GM12878 (cell line): Measurements from ENCODE around the gene LPAR6. TPM values are rescaled to one million over a fixed set of nuclear protein-coding genes. Genes with fewer than 3 reads are reported as not detected.

Experiments
- ATAC-seq: fragments of 200-7000 bp; cut with Tn5 transposase; 3 replicates; pipeline ENCODE4 v1.9.1; 2020; ENCODE audit warnings: mild to moderate bottlenecking, moderate library complexity
- BruUV-seq: library from RNA; stranded (reverse); fragments of 400-500 nt; replicated peaks from 2 replicates; lab custom pipeline; 2021; lab: Mats Ljungman, UMichigan
- CTCF ChIA-PET: fragments of 300-600 bp; sonication (Branson Sonifier 250); formaldehyde crosslinking; extraction: SDS; loops from one replicate; lab custom pipeline; 2021; ENCODE audit warnings: inconsistent platforms; lab: Yijun Ruan, JAX
- POLR2A ChIA-PET: fragments of 350-600 bp; formaldehyde crosslinking; extraction: SDS; loops from one replicate; lab custom pipeline; 2021; ENCODE audit warnings: inconsistent platforms; lab: Charles Lee
- RAD21 ChIA-PET: fragments of 300-600 bp; sonication (Branson Sonifier 250); formaldehyde crosslinking; loops from one replicate; lab custom pipeline; 2023; ENCODE audit warnings: antibody characterized with exemption; ENCODE audit not compliant: unreplicated experiment; lab: Charles Lee
- SMC1A ChIA-PET: fragments of 300-600 bp; sonication (Branson Sonifier 250); formaldehyde crosslinking; loops from one replicate; lab custom pipeline; 2023; ENCODE audit not compliant: unreplicated experiment, uncharacterized antibody; lab: Charles Lee
- DNase-seq: peaks from one replicate; pipeline ENCODE4 v3.0.0-alpha.2; 2011; ENCODE audit warnings: low read depth, low spot score
- FAIRE-seq: peaks from 3 replicates; lab custom pipeline; 2011; peaks lifted over from hg19 to GRCh38; lab: Jason Lieb, UNC
- H2AFZ ChIP-seq: 2 replicates; pipeline ENCODE4 v1.6.0; 2011; ENCODE audit warnings: low read depth, low read length, control low read depth; ENCODE audit not compliant: control insufficient read depth
- H3K27ac ChIP-seq: 2 replicates; pipeline ENCODE4 v1.5.1; 2011; ENCODE audit warnings: control low read depth; ENCODE audit not compliant: control insufficient read depth, insufficient read depth
- H3K27me3 ChIP-seq, 2 experiments: replicated peaks in 1 of 2; 2 replicates each; pipeline versions ENCODE4 v1.6.0 to v1.6.1; 2011; ENCODE audit warnings: low read length in 1 of 2; ENCODE audit not compliant: control insufficient read depth in 2 of 2, insufficient read depth in 2 of 2
- H3K36me3 ChIP-seq, 2 experiments: 2 replicates each; pipeline ENCODE4 v1.5.1; 2011; ENCODE audit warnings: low read length in 1 of 2; ENCODE audit not compliant: control insufficient read depth in 2 of 2, insufficient read depth in 2 of 2
- H3K4me1 ChIP-seq: 2 replicates; pipeline ENCODE4 v1.6.1; 2011; ENCODE audit warnings: mild to moderate bottlenecking, low read length, moderate library complexity, mixed read lengths; ENCODE audit not compliant: control insufficient read depth, insufficient read depth
- H3K4me2 ChIP-seq: 2 replicates; pipeline ENCODE4 v1.6.0; 2011; ENCODE audit warnings: control low read depth; ENCODE audit not compliant: control insufficient read depth, insufficient read depth
- H3K4me3 ChIP-seq: fragments of 200-600 bp; sonication (generic); 2 replicates; pipeline ENCODE4 v1.5.1; 2016
- H3K79me2 ChIP-seq: 2 replicates; pipeline ENCODE4 v1.6.0; 2011; ENCODE audit warnings: low read length; ENCODE audit not compliant: control insufficient read depth, insufficient read depth
- H3K9ac ChIP-seq: 2 replicates; pipeline ENCODE4 v1.8.0; 2011; ENCODE audit warnings: low read length, control low read depth, mixed read lengths; ENCODE audit not compliant: control insufficient read depth, insufficient read depth
- H3K9me3 ChIP-seq: replicated peaks from 3 replicates; pipeline ENCODE4 v1.5.1; 2011; ENCODE audit warnings: mild to moderate bottlenecking, low read length; ENCODE audit not compliant: control insufficient read depth, insufficient read depth
- H4K20me1 ChIP-seq: 2 replicates; pipeline ENCODE4 v1.6.0; 2011; ENCODE audit not compliant: control insufficient read depth, insufficient read depth
- BCLAF1 ChIP-seq: fragments of 450-650 bp; IDR thresholded peaks from 2 replicates; pipeline ENCODE4 v1.6.1; 2017; ENCODE audit warnings: antibody characterized with exemption, mild to moderate bottlenecking, moderate library complexity
- CHD4 ChIP-seq: fragments of 200-600 bp; sonication (generic); IDR thresholded peaks from 2 replicates; pipeline ENCODE4 v1.6.1; 2016; ENCODE audit warnings: mild to moderate bottlenecking
- EED ChIP-seq: sonication (generic); IDR thresholded peaks from 2 replicates; pipeline ENCODE4 v1.6.1; 2016; ENCODE audit warnings: antibody characterized with exemption, low read depth
- IRF3 ChIP-seq: fragments of 450-650 bp; IDR thresholded peaks from 2 replicates; pipeline ENCODE4 v1.6.1; 2014; ENCODE audit warnings: mild to moderate bottlenecking
- IRF5 ChIP-seq: fragments of 450-650 bp; IDR thresholded peaks from 2 replicates; pipeline ENCODE4 v1.6.1; 2017; ENCODE audit warnings: borderline replicate concordance
- KAT2A ChIP-seq: conservative IDR thresholded peaks from 2 replicates; pipeline ENCODE4 v1.6.1; 2011; ENCODE audit warnings: low read depth, low read length; ENCODE audit not compliant: control insufficient read depth
- LARP7 ChIP-seq: fragments of 450-650 bp; IDR thresholded peaks from 2 replicates; pipeline ENCODE4 v1.6.1; 2017; ENCODE audit warnings: mild to moderate bottlenecking
- MYB ChIP-seq: fragments of 150-350 bp; IDR thresholded peaks from 2 replicates; pipeline ENCODE4 v1.6.1; 2014; ENCODE audit warnings: mild to moderate bottlenecking, low read depth, low read length, borderline replicate concordance
- NR2F1 ChIP-seq: fragments of 450-650 bp; conservative IDR thresholded peaks from 2 replicates; pipeline ENCODE4 v1.6.1; 2017; ENCODE audit warnings: mild to moderate bottlenecking
- PAX5 ChIP-seq: IDR thresholded peaks from 2 replicates; pipeline ENCODE4 v1.6.1; 2011; ENCODE audit warnings: low read depth, low read length, borderline replicate concordance
- PAX8 ChIP-seq: fragments of 450-650 bp; IDR thresholded peaks from 2 replicates; pipeline ENCODE4 v1.6.1; 2017; ENCODE audit warnings: mild to moderate bottlenecking, moderate library complexity
- POLR2AphosphoS5 ChIP-seq: IDR thresholded peaks from 2 replicates; pipeline ENCODE4 v1.6.1; 2011; ENCODE audit warnings: mild to moderate bottlenecking, low read length, inconsistent platforms
- POU2F2 ChIP-seq: IDR thresholded peaks from 3 replicates; pipeline ENCODE4 v1.6.1; 2011; ENCODE audit warnings: low read depth, mild to moderate bottlenecking, low read length, borderline replicate concordance
- RBBP5 ChIP-seq: fragments of 200-600 bp; sonication (generic); conservative IDR thresholded peaks from 2 replicates; pipeline ENCODE4 v1.6.1; 2016
- SIX5 ChIP-seq: IDR thresholded peaks from 2 replicates; pipeline ENCODE4 v1.6.1; 2011; ENCODE audit warnings: mild to moderate bottlenecking, low read depth, low read length, moderate library complexity; ENCODE audit not compliant: severe bottlenecking
- SRF ChIP-seq, 2 experiments: IDR thresholded peaks; 2 replicates each; pipeline ENCODE4 v1.6.1; 2011; ENCODE audit warnings: low read depth in 2 of 2, low read length in 2 of 2, mild to moderate bottlenecking in 1 of 2, moderate library complexity in 1 of 2
- TARDBP ChIP-seq: IDR thresholded peaks from 2 replicates; pipeline ENCODE4 v1.6.1; 2016; ENCODE audit warnings: borderline replicate concordance
- WGBS: methylation state at CpG from one replicate; pipeline ENCODE4 v1.1.6; 2016; ENCODE audit warnings: low lambda C conversion rate; ENCODE audit not compliant: insufficient replicate concordance, insufficient coverage; ENCODE audit errors: missing lambda C conversion rate; 5-methylcytosine and 5-hydroxymethylcytosine counted together
- in situ Hi-C: fragments of 300-500 bp; cut with MboI; formaldehyde crosslinking; loops from 9 replicates; pipeline ENCODE4 v1.14.3; 2018; ENCODE audit warnings: mixed read lengths
- intact Hi-C: fragments of 100-400 bp; cut with micrococcal nuclease; formaldehyde crosslinking; loops from one replicate; pipeline ENCODE4 v1.14.2; 2022; ENCODE audit not compliant: unreplicated experiment
- polyA plus RNA-seq, 11 experiments: library from polyadenylated mRNA; depleted of rRNA in 4 of 11; unstranded in 6 of 11; stranded (reverse) in 5 of 11; fragments of >200 nt; fragmentation: Nextera tagmentation in 4 of 11; fragmentation: Illumina TruSeq in 1 of 11; extraction: Ambion mirVana in 4 of 11; extraction: Trizol in 1 of 11; gene quantifications; 1 replicate in 1 of 11; 2 replicates in 10 of 11; pipeline versions ENCODE4 v1.2.1 to v1.2.3, GENCODE V29; 2011 to 2016; ENCODE audit warnings: inconsistent platforms in 2 of 11, missing spikeins in 2 of 11, low read depth in 1 of 11
- total RNA-seq, 4 experiments: library from RNA; depleted of rRNA in 3 of 4; stranded (reverse); fragments of >200 nt in 3 of 4; fragmentation: Illumina TruSeq in 1 of 4; extraction: Trizol in 1 of 4; gene quantifications; 2 replicates each; pipeline versions ENCODE4 v1.2.1 to v1.2.3, GENCODE V29; 2013 to 2021
- TF ChIP-seq, protein P1 (sequence below): fragments of 450-650 bp; formaldehyde crosslinking; IDR thresholded peaks from 2 replicates; pipeline ENCODE4 v1.4.0; 2020; ENCODE audit warnings: mild to moderate bottlenecking, moderate library complexity

Gene LPAR6
- total and polyA plus RNA-seq, 10 of the 15 experiments (the other 5 are each of a cell fraction or from before 2014, with no cell fraction given), result 1.4 to 4.2 (median 2.8) TPM

GRCh38 chr13:48431431-48431830, 18.5 kb upstream of the LPAR6 start:
- Histone ChIP-seq H3K27ac (no peak overlapping the region), H3K27me3 (no peaks in the 10 kb centered on the region), H3K4me1 (peaks cover 14% of the 10 kb centered on the region), H2AFZ (no peak overlapping the region), H3K36me3 (no peaks in the 10 kb centered on the region), H4K20me1 (no peaks in the 10 kb centered on the region), H3K4me3 (no peak overlapping the region), H3K9ac (no peak overlapping the region), H3K4me2 (no peak overlapping the region), H3K9me3 (peaks cover 1% of the 10 kb centered on the region; the same call in 2 of the 3 replicates), H3K79me2 (no peaks in the 10 kb centered on the region)
- POLR2A ChIA-PET, result no interaction called here
- no peak for DNase-seq
- SMC1A ChIA-PET, result interaction anchor here (1.0 to 1.5 kb wide), 2 partner anchors 11 to 12 kb away, joined by 3 to 4 read pairs; no protein-coding TSS in a partner anchor
- CTCF ChIA-PET, result interaction anchor here (1.4 kb wide), 1 partner anchor 149 kb away, joined by 3 read pairs; no protein-coding TSS in a partner anchor
- FAIRE-seq, result no peak
- BruUV-seq, result no TSS peak
- RAD21 ChIA-PET, result no interaction called here
- in situ Hi-C loops, result no loop called here
- WGBS, result 98% methylated on average over 5 of the region's 5 CpGs
- ATAC-seq, result no peak
- intact Hi-C loops, result no loop called here
- TF ChIP-seq CHD4, result no peak
- TF ChIP-seq IRF5, result no peak
- TF ChIP-seq NR2F1, result no peak
- no peak for TF ChIP-seq SRF (IDR thresholded peaks at IDR 0.05; ENCODE audit: low read depth in 2 of 2, low read length in 2 of 2)
- TF ChIP-seq LARP7, result no peak
- TF ChIP-seq BCLAF1, result no peak
- TF ChIP-seq, protein P1, sequence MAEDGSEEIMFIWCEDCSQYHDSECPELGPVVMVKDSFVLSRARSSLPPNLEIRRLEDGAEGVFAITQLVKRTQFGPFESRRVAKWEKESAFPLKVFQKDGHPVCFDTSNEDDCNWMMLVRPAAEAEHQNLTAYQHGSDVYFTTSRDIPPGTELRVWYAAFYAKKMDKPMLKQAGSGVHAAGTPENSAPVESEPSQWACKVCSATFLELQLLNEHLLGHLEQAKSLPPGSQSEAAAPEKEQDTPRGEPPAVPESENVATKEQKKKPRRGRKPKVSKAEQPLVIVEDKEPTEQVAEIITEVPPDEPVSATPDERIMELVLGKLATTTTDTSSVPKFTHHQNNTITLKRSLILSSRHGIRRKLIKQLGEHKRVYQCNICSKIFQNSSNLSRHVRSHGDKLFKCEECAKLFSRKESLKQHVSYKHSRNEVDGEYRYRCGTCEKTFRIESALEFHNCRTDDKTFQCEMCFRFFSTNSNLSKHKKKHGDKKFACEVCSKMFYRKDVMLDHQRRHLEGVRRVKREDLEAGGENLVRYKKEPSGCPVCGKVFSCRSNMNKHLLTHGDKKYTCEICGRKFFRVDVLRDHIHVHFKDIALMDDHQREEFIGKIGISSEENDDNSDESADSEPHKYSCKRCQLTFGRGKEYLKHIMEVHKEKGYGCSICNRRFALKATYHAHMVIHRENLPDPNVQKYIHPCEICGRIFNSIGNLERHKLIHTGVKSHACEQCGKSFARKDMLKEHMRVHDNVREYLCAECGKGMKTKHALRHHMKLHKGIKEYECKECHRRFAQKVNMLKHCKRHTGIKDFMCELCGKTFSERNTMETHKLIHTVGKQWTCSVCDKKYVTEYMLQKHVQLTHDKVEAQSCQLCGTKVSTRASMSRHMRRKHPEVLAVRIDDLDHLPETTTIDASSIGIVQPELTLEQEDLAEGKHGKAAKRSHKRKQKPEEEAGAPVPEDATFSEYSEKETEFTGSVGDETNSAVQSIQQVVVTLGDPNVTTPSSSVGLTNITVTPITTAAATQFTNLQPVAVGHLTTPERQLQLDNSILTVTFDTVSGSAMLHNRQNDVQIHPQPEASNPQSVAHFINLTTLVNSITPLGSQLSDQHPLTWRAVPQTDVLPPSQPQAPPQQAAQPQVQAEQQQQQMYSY (CRISPR knock-in tag), result no peak
- no peak for TF ChIP-seq PAX8
- no peak for TF ChIP-seq PAX5
- no peak for TF ChIP-seq POU2F2
- TF ChIP-seq EED, result no peak
- TF ChIP-seq MYB, result no peak
- TF ChIP-seq SIX5, result no peak
- TF ChIP-seq POLR2AphosphoS5, result no peak
- no peak for TF ChIP-seq IRF3
- TF ChIP-seq RBBP5, result no peak
- no peak for TF ChIP-seq TARDBP
- TF ChIP-seq KAT2A, result no peak
